HUES64 (cell line): ENCODE results near the gene OSCAR.
A peak's percentile ranks its signal among the peaks of the same experiment; 100 is the strongest.
"Not testable (repeated sequence)": the region's sequence is repeated elsewhere in the genome, so short reads cannot be mapped to it uniquely, and the experiment has no call there.

Experiments used
- H3K27ac ChIP-seq: 2 replicates; pipeline ENCODE4 v1.7.0; 2013; ENCODE audit warnings: low read depth, low read length, inconsistent platforms
- H3K27me3 ChIP-seq: 2 replicates; pipeline ENCODE4 v1.6.1; 2013; ENCODE audit warnings: mild to moderate bottlenecking, low read length; ENCODE audit not compliant: insufficient read depth
- H3K36me3 ChIP-seq: 2 replicates; pipeline ENCODE4 v1.6.1; 2013; ENCODE audit warnings: mild to moderate bottlenecking, low read length; ENCODE audit not compliant: insufficient read depth
- H3K4me1 ChIP-seq: 2 replicates; pipeline ENCODE4 v1.6.1; 2013; ENCODE audit warnings: mild to moderate bottlenecking, low read length, moderate library complexity; ENCODE audit not compliant: insufficient read depth
- H3K4me3 ChIP-seq: 2 replicates; pipeline ENCODE4 v1.5.1; 2013; ENCODE audit warnings: mild to moderate bottlenecking, low read length, moderate library complexity
- H3K9ac ChIP-seq: 2 replicates; pipeline ENCODE4 v1.6.1; 2013; ENCODE audit warnings: mild to moderate bottlenecking, low read depth, low read length
- H3K9me3 ChIP-seq: 2 replicates; pipeline ENCODE4 v1.6.1; 2013; ENCODE audit warnings: low read depth, low read length; ENCODE audit not compliant: insufficient read depth
- WGBS: fragments of 150-250, 120-280 bp; methylation state at CpG from one replicate; pipeline ENCODE4 v1.1.7; 2013; ENCODE audit warnings: missing lambda C conversion rate; 5-methylcytosine and 5-hydroxymethylcytosine counted together

OSCAR gene

DNA sequence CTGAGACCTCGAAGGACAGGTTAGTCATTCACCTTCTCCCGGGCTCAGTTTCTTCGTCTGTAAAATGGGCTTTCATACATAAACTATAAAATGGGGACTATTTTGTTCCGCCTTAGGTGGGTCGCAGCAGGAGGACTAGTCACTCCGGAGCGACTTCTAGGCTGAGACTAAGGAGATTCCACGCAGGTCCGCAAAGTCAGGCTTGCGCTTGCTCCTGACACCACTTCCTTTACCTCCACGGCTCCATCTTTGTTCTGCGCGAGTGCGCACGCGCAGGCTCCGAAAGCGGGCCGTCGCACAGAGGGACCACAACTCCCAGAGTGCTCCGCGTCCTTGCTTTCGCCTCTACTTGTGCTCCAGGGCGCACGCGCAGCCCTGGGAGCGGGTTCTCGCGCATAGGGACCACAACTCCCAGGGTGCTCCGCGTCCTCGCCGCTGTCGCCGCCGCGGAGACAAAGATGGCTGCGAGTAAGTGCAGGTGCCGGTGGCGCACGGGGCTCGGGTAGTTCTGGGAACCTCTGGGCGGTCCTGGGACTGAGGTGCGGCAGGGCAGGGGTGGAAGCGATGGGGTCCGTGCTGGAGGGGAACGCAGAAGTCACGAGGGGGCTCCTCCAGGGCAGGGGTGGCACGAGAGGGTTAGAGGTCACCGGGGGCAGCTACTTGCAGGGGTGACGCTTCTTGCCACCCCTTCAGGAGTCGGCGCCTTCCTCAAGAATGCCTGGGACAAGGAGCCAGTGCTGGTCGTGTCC is 2.0 kb upstream of the OSCAR start, which contains the start of gene NDUFA3:
Gene NDUFA3 (plus strand): TSS at position 435 of the 749 bp plus-strand sequence. CDS start 24 bp downstream, at position 459.
- no peaks in the 10 kb centered on the region for H3K27me3 ChIP-seq
- WGBS: 6% methylated on average over 54 of the region's 54 CpGs
- H3K4me3 ChIP-seq: peak within 1 kb of the TSS; percentile 90
- no peaks in the 10 kb centered on the region for H3K4me1 ChIP-seq
- no peaks in the 10 kb centered on the region for H3K9me3 ChIP-seq
- peaks cover 30% of the 10 kb centered on the region for H3K36me3 ChIP-seq
- H3K27ac ChIP-seq: peak within 1 kb of the TSS; percentile 49
- peak within 1 kb of the TSS; percentile 81 for H3K9ac ChIP-seq

DNA sequence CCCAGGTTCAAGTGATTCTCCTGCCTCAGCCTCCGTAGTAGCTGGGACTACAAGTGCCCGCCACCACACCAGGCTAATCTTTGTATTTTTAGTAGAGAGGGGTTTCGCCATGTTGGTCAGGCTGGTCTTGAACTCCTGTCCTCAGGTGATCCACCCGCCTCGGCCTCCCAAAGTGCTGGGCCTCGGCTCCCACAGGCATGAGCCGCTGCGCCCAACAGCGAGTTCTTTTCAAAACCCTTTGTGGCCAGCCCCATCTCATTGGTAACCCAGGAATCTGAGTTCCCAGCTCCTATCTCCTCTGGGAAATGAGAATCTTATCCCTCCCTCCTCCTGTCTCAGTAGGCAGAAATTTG is 724 bp downstream of the OSCAR start:
- H3K27me3 ChIP-seq: peaks cover 22% of the 10 kb centered on the region
- H3K9me3 ChIP-seq, H3K4me1 ChIP-seq, H3K36me3 ChIP-seq, H3K9ac ChIP-seq, H3K4me3 ChIP-seq, H3K27ac ChIP-seq: not testable (repeated sequence)
- WGBS: 83% methylated on average over 9 of the region's 9 CpGs

DNA sequence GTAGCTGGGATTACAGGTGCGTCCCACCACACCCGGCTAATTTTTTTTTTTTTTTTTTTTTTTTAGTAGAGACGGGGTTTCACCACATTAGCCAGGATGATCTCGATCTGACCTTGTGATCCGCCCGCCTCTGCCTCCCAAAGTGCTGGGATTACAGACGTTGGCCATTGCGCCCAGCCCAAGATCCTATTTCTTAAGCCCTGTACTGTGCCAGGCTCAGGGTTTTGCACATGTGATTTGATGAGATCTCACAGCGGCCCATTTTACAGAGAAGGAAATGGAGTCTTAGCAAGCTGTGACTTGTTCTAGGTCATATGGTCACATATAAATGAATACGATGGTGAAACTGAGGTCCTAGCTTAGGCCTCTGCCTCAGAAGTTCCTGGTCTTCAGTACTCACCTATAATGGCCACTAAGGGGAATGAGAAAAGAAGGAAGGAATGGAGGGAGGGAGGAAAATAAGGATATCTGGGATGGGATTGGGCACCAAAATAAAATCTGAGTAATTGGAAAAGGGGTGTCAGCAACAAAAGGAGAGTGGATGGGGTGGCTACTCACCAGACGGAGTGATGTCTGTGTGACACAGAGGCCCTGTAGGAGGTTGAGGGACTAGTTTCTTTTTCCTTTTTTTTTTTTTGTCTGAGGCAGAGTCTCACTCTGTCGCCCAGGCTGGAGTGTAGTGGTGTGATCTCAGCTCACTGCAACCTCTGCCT is 1.3 kb downstream of the OSCAR start:
- Histone ChIP-seq H3K27ac (no peak overlapping the region), H3K36me3 (peaks cover 1% of the 10 kb centered on the region), H3K27me3 (peaks cover 27% of the 10 kb centered on the region), H3K4me3 (no peak overlapping the region), H3K4me1 (peaks cover 5% of the 10 kb centered on the region; the same call in 1 of the 2 replicates), H3K9me3 (no peaks in the 10 kb centered on the region), H3K9ac (no peak overlapping the region)
- 94% methylated on average over 10 of the region's 12 CpGs for WGBS

DNA sequence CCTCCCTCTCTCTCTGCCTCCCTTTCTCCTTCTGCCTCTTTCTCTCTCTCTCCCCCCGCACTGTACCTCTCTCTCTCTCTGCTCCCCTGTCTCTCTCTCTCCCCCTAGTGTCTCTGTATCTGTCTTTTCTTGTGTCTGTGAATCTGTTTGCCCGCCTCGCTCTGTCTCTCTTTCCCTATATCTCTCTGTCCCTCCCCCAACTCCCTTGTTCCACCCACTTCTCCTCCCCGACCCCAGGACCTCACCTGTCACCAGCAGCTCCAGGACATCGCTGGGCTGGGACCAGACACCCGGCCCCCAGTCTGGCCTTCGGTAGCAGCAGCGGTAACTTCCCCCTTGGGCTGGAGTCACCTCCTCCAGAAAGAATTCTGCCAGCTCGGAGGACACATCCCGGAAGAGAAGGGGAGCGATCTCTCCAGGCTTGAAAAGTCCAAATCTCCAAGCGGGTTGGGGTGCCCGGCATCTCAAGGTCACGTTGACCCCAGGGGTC is 3.9 kb downstream of the OSCAR start:
- H3K27ac ChIP-seq: 0 out of 2 replicates have a peak overlapping the region, but pooled peaks have one; percentile 30
- peak overlapping the region; percentile 55 for H3K4me3 ChIP-seq
- H3K27me3 ChIP-seq: peaks cover 30% of the 10 kb centered on the region
- 16% methylated on average over 14 of the region's 14 CpGs for WGBS
- no peaks in the 10 kb centered on the region for H3K36me3 ChIP-seq
- H3K9ac ChIP-seq: peak overlapping the region; percentile 46; the same call in 1 of the 2 replicates
- peaks cover 5% of the 10 kb centered on the region; the same call in 1 of the 2 replicates for H3K4me1 ChIP-seq
- no peaks in the 10 kb centered on the region for H3K9me3 ChIP-seq

DNA sequence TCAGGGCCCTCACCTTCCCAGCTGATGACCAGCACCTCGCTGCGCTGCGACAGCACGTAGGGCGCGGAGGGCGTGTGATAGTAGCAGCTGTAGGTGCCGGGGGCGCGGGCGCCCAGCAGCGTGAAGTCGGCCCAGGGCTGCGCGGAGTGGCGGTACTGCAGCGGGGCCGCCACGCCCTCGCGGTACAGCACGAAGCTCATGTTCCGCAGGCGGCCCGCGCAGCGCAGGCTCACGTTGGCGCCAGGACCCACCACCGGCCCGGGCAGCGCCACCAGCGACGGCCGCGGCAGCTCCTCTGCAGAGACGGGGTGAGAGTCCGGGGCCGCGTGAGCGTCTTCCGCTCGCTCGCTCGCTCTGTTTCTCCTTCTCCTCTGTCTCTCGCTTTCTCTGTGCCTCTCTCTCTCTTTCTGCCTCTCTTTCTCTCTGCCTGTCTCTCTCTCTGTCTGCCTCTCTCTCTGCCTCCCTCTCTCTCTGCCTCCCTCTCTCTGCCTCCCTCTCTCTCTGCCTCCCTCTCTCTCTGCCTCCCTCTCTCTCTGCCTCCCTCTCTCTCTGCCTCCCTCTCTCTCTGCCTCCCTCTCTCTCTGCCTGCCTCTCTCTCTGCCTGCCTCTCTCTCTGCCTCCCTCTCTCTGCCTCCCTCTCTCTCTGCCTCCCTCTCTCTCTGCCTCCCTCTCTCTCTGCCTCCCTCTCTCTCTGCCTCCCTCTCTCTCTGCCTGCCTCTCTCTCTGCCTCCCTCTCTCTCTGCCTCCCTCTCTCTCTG is 4.6 kb downstream of the OSCAR start:
- Histone ChIP-seq H3K27me3 (peaks cover 30% of the 10 kb centered on the region), H3K4me3 (peak overlapping the region; percentile 55), H3K9ac (peak overlapping the region; percentile 46)
- not testable (repeated sequence) for H3K4me1 ChIP-seq, H3K36me3 ChIP-seq, H3K9me3 ChIP-seq, H3K27ac ChIP-seq
- under 1% methylated on average over 46 of the region's 46 CpGs for WGBS

DNA sequence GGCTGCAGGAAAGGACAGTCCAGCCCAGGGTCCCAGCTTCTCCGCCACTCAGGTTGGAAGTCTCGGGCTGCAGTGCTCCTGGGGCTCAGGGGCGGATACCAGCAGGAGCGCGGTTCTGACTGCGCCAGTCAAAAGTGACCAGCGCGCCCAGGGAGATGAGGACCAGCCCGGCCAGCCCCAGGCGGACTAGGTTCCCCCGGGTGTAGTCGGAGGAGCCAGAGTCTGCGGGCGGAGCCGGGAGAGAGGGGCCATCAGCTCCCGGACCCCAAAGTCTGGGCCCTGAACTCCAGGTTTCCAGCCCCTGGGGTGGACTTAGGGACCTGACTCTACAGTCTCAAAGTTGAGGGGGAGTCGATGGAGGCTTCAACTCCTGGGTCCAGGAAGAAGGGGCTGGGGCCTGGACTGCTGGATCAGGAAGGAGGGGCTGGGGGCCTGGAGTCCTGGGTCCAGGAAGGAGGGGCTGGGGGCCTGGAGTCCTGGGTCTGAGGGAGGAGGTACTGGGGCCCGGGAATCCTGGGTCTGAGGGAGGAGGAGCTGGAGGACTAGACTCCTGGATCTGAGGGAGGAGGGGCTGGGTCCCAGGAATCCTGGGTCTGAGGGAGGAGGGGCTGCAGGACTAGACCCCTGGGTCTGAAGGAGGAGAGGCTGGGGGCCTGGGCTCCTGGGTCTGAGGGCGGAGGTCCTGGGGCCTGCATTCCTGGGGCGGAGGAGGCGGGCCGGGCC is 5.3 kb downstream of the OSCAR start:
- no peaks in the 10 kb centered on the region for H3K9me3 ChIP-seq
- H3K27me3 ChIP-seq: peaks cover 30% of the 10 kb centered on the region
- H3K9ac ChIP-seq: peak overlapping the region; percentile 46
- peak overlapping the region; percentile 55 for H3K4me3 ChIP-seq
- H3K4me1 ChIP-seq: peaks cover 5% of the 10 kb centered on the region; the same call in 1 of the 2 replicates
- H3K27ac ChIP-seq: no peak overlapping the region
- no peaks in the 10 kb centered on the region for H3K36me3 ChIP-seq
- 73% methylated on average over 22 of the region's 22 CpGs for WGBS

DNA sequence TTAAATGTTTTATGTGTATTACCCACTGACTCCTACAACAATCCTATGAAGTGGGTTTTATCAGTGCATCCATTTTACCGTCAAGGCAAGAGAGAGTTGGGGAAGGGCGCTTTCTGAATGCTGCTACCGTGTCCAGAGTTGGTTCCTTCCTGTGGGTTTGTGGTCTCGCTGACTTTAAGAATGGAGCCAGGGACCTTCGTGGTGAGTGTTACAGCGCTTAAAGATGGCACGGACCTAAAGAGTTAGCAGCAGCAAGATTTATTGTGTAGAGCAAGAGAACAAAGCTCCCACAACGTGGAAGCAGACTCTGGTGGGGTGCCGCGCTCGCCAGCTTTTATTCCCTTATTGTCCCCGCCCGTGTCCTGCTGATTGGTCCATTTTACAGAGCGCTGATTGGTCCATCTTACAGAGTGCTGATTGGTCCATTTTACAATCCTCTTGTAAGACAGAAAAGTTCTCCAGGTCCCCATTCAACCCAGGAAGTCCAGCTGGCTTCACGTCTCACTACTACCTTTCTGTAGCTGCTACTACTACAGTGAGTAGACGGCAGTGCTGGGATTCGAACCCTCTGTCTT is 6.1 kb downstream of the OSCAR start:
- H3K4me3 ChIP-seq: no peak overlapping the region
- peaks cover 6% of the 10 kb centered on the region; the same call in 1 of the 2 replicates for H3K4me1 ChIP-seq
- no peak overlapping the region for H3K9ac ChIP-seq
- no peaks in the 10 kb centered on the region for H3K9me3 ChIP-seq
- H3K27ac ChIP-seq: no peak overlapping the region
- H3K27me3 ChIP-seq: peaks cover 30% of the 10 kb centered on the region
- 92% methylated on average over 17 of the region's 17 CpGs for WGBS
- H3K36me3 ChIP-seq: no peaks in the 10 kb centered on the region

DNA sequence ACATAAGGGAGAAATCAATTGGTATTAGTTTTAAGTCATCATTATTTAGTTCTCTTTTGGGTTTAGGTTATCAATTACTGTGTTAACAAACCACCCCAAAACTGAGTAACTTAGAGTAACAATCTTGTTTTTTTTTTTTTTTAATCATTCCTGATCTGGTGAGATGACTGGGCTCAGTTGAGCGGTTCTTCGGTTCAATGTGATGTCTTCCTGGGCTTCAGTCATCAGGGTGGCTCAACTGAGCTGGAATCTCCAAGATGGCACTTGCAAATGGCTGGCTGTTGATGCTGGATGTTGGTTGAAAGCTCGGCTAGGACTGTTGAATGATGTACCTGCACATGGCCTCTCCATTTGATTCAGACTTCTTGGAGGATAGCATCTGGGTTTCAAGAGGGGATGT is 16.2 kb downstream of the OSCAR start:
- no peak overlapping the region for H3K27ac ChIP-seq
- H3K4me1 ChIP-seq: peaks cover 2% of the 10 kb centered on the region; the same call in 1 of the 2 replicates
- no peak overlapping the region for H3K9ac ChIP-seq
- H3K9me3 ChIP-seq: peaks cover 17% of the 10 kb centered on the region; the same call in 1 of the 2 replicates
- no peaks in the 10 kb centered on the region for H3K36me3 ChIP-seq
- H3K27me3 ChIP-seq: no peaks in the 10 kb centered on the region
- whole genome bisulfite sequencing: 95% methylated on average over 3 of the region's 3 CpGs
- H3K4me3 ChIP-seq: no peak overlapping the region

DNA sequence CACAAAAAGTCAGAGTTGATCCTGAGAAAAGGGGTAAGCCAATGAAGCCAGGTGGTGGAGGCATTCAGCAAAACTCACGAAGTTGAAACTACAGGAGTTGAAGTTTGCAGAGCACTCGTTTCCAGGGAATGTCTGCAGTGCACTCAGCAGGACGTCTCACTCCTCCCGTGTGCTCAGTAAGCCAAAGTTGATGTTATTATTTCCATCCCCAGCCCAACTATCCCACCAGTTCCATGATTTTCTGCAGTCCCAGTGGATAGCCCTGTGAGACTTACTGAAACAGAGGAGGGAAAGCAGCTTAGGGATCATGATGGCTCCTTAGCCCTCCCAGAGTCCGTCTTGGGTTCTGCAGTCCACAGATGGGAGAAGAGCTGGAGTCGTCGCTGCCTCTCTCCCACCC is 19.6 kb downstream of the OSCAR start, which contains the start of gene TARM1:
Gene TARM1 (minus strand): TSS at position 334 of the 400 bp plus-strand sequence. CDS start 25 bp downstream, at position 309.
- Histone ChIP-seq H3K27ac (no peak within 1 kb of the TSS), H3K4me1 (no peaks in the 10 kb centered on the region), H3K36me3 (no peaks in the 10 kb centered on the region), H3K27me3 (no peaks in the 10 kb centered on the region), H3K9ac (no peak within 1 kb of the TSS), H3K4me3 (no peak within 1 kb of the TSS), H3K9me3 (peaks cover 17% of the 10 kb centered on the region; the same call in 1 of the 2 replicates)
- 90% methylated on average over 7 of the region's 7 CpGs for WGBS

DNA sequence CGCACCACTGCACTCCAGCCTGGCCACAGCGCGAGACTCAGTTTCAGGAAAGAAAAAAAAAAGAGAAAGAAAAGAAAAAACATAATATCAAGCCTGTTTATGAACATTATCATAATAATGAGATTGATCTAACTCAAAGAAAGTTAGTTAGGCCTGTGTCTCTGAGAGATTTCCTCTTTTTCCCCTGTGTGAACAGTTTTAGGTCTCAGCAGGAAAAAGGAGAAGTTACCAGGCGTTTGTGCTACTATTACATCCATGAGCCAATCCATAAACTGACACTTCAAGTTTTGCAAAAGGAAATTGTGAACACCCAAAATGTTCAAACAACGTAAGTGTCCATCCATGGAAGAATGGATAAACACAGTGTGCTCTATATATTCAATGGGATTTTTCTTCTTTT is 23.3 kb downstream of the OSCAR start:
- H3K9me3 ChIP-seq: peaks cover 6% of the 10 kb centered on the region; the same call in 1 of the 2 replicates
- no peak overlapping the region for H3K9ac ChIP-seq
- WGBS: 94% methylated on average over 5 of the region's 5 CpGs
- no peaks in the 10 kb centered on the region for H3K4me1 ChIP-seq
- H3K27me3 ChIP-seq: no peaks in the 10 kb centered on the region
- no peak overlapping the region for H3K4me3 ChIP-seq
- no peak overlapping the region for H3K27ac ChIP-seq
- H3K36me3 ChIP-seq: no peaks in the 10 kb centered on the region
